HS-27A (cell line): Measurements from ENCODE around the gene CEP112.

Source experiments
- DNase-seq: peaks from one replicate; pipeline ENCODE4 v3.0.0-alpha.2; 2012; ENCODE audit warnings: low read depth, missing footprints

CEP112 gene

DNA sequence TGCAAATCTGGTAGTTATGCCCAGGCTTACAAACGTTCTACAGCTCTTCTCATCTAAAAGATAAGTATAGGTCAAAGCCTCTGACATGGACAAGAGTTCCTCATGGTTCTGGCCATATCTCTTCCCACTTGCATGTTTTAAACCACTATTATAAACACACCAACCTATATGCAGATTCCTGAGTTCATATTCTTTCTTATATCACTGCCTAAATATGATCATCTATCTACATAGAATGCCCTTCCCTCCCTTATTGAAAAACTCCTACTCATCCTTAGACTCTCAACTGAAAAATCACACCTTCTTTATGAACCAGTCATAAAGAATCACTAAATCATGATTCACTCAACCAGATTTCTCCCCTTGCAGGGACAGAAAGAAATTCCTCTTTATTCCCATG is 128.2 kb downstream of the CEP112 start:
- no peak for DNase-seq

DNA sequence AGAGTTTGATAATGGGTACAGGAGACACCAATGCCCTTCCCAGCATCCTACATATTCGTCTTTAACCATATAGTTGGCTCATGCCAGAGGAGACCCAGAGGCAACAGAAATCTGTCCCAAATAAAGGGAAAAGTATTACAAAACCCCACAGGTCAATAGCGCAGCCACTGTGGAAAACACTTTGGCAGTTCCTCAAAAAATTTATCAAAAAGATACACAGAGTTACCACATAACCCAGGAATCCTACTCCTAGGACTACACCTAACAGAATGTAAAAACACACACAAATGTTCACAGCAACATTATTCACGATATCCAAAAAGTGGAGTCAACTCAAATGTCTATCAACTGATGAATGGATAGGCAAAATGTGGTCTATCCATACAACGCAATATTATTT is 135.8 kb downstream of the CEP112 start:
- DNase-seq, result no peak

DNA sequence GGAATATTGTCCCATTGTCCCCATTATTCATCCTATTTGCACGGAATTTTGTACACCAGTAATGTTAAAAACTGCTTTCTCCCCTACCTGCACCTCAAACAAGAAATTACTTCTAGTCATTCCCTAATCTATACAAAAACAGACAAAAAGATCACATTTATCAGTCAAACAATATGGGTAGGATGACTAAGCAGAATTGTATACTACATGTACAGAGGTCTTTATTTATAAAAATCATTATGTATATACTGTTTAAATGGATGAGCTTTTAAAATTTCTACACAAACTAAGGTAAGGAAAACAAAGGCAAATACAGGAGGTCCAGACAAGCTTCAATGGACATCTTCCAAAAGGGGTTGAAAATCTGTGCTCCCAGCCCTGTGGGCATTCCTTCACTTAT is 137.7 kb downstream of the CEP112 start:
- DNase-seq, result no peak

DNA sequence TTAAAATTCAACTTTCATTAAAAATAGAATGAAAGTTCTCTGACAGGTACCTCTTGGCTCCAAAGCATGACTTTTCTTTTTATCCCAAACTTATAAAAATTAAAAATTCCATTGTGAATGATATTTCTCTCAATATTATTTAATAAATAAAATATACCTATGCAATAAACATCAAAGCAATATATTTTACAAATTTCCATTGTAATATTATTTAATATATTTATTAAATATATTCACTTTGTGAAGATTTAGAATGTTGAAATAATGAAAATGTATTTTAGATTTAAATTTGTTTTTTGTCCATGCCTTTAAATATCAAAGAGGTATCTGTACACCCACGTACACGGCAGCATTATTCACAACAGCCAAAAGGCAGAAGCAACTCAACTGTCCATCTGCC is 147.8 kb downstream of the CEP112 start:
- DNase-seq, result no peak

DNA sequence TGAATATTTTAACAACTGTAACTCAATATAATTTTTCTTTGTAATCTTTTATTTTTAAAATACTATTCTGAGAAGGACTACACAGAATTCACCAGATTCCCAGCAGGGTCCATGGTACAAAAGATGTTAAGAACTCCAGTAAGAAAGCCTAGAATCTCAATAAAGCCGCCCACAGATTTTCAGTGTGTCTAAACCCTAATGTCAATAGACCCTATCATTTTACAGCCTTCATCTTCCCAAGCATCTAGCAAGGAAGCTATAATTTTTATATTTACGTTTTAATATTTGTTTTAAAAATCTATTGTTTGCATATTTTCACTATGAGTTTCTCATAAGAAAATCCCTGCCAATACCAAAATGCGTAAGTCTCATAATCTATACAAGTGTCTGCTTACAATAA is 148.5 kb downstream of the CEP112 start:
- no peak for DNase-seq

DNA sequence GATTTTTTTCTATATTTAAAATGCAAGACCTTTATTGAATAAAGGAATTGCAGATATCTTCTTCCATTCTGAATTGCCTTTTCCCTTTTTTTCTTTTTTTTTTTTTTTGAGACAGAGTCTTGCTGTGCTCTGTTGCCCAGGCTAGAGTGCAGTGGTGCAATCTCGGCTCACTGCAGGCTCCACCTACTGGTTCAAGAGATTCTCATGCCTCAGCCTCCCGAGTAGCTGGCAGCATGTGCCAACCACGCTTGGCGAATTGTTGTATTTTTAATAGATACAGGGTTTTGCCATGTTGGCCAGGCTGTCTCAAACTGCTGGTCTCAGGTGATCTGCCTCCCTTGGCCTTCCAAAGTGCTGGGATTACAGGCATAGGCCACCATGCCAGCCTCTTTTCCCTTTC is 151.5 kb downstream of the CEP112 start:
- no peak for DNase-seq

DNA sequence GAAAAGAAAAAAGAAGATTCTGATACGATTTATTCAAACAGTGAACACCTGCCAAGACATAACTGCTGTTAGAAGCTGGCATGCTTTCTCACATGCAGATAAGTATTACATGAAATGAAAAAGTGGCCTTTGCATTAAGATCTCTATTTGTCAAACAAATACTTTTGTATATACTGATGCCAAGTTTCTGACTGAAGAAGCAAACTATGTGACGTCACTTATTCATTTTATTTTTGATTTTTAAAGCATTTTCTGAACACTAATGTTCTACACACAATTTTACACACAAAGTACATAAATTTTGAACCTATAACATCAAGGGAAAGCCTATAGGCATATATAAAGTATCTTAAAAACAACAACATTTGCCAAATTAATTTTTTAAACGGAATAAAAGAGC is 153.8 kb downstream of the CEP112 start:
- DNase-seq, result no peak

DNA sequence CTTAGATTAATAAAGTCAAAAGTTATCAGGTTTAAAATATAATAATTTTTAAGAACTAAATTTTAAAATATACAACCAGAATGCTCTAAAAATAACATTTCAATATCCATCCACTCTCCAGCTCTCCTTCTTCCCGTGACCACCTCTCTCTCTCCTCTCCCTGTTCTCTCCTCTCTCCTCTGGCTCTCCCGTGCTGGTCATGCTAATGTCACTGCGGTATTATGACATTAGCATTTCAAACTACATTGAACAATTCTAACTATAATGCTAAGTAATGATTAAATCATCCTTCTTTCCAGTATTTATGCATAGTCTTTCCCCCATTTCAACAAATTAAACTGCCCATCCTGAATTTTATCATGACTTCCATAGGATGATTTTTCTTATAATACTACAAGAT is 154.7 kb downstream of the CEP112 start:
- DNase-seq, result no peak

DNA sequence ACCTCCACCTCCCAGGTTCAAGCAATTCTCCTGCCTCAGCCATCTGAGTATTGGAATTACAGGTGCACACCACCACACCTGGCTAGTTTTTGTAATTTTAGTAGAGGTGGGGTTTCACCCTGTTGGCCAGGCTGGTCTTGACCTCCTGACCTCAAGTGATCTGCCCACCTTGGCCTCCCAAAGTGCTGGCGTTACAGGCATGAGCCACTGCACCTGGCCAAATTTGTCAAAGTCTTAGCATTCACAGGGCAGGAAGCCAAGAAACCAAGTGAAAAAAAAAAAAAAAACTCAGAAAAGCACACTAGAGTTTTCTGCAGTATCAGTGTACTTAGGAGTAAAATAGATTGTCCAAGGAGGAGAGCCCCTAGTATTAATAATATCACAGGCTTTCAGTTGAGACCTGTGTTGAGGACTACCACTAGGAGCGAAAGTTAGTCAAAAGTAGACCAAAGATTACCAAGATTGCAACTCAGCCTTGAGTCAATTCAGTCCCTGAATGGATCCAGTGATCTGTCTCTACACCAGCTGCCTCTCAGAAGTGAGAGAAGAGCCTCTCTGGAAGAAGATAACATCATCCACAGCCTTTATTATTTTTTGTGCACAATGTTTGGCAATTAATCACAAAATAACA is 159.7 kb downstream of the CEP112 start:
- no peak for DNase-seq

DNA sequence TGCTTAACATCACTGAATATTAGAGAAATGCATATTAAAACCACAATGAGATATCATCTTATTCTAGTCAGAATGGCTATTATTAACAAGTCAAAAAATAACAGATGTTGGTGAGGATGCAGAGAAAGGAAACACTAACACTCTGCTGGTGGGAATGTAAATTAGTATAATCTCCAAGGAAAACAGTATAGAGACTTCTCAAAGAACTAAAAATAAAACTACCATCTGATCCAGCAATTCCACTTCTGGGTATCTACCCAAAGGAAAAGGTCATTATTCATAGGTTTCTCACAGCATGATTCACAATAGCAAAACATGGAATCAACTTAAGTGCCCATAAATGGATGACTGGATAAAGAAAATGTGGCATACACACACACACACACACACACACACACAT is 166.4 kb downstream of the CEP112 start:
- DNase-seq, result no peak

DNA sequence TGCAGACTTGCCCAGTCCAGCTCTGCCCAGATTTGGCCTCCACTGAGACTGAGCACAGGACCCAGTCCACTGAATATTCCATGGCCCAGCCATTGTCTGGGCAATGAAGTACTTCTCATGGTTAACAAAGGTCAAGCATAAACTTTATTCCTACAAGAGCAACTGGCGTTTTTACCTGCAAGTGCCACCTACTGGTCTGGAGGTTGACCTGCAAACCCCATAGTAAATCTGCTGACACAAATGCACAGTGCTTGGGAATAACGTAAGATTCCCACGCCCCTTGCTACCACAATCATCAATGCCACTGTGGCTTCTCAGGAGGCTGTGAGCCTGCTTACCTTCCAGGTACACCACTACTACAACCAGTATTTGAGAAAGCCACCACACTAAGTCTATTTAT is 170.2 kb downstream of the CEP112 start:
- no peak for DNase-seq

DNA sequence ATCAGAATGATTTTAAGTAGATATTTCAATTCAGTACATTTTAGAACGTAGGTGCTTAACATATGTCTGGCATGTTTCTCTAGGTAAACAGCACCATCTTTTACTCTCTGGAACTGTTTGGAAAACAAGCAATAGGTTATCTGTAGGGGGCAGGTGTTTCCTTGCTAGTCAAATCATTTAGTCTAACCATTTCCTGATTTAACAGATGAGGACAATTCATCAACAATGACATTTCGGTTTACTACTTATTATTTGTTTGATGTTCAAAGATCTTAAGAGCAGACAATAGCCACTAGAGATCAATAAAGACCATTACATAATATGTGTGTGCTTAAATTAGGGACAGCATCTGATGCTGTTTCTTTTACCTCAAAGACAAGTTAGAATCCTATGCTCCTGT is 173.1 kb downstream of the CEP112 start:
- DNase-seq, result no peak

DNA sequence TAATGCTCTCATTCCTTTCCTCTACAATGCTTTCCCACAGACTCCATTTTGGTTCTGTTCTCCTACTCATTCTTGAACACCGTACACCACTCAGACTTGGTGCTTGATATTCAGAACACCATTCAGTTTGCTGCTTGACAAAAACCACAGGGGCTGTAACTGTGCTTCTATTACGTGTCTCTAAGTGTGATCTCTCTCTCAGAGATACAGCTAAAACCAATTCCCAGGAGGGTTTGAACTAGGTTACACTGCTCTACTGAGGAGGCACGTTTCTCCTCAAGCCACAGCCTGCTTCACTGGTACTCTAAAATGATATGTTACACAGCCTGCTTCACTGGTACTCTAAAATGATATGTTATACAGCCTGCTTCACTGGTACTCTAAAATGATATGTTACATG is 175.7 kb downstream of the CEP112 start:
- DNase-seq, result no peak

DNA sequence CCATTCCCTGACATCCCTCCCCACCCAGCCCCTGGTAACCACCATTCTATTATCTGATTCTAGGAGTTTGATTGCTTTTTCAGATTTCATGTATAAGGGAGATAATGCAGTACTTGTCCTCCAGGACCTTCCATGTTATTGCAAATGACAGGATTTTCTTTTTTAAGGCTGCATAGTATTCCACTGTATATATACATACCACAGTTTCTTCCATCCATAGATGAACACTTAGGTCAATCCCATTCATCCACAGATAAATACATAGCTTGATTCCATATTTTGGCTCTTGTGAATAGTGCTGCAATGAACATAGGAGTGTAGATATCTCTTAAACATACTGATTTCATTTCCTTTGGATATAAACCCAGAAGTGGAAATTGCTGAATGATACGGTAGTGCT is 183.3 kb downstream of the CEP112 start:
- DNase-seq, result no peak

DNA sequence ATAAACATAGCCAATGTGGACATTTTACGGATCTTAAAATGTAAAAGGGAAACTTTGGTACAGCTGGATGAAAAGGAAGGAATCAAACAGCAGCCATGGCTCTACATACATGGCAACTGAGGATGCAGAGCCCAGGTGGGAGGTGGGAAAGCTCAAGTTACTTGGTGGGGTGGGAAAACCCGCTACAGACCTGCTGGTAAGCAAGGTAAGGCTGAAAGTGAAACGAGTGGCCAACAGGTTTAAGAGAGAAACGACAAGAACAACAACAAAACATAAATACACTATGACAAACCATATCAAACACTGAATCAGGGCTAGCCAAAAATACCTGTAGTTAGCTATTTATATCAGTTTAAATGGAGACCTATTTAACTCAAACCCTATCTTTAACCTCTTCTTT is 185.3 kb downstream of the CEP112 start:
- DNase-seq, result no peak

DNA sequence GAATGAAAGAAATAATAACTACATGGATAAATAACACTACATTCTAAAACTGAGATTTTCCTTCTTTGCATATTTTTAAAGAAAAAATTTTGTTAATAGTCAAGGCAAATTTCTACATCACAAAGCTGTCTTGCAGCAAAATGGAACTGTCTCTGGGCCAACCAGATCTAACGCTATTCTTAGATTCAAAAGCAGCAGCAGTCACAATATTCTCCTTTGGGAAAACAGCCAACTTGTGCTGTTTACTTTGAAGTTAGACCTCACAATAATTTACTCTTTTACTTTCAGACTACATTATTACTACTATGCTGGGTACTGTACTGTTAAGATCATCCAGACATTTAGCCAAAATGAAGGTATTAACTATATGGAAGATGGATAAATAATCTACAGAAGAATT is 189.1 kb downstream of the CEP112 start:
- DNase-seq, result no peak

DNA sequence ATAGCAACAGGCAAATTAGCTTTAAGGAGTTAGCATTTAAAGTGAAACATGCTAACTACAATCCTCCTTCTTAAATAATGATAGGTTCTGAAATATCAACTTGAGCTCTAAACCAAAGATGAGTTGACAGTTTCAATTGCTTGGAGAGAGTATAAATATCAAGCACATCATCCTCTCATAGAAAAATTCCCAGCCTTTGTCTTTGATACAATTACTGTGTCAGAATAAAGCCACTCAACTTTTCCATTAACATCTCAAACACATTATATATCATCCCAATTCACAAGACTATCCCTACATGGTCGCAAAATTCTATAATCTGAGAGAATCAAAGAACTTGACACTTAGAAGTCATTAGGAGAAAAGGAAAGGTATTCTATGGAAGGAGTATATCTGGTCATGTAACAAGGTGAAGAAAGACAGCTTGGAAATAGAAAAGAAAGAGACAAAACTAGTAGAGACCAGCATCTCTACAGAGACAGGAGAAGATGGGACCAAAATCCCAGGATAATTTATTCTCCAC is 189.8 kb downstream of the CEP112 start:
- no peak for DNase-seq

DNA sequence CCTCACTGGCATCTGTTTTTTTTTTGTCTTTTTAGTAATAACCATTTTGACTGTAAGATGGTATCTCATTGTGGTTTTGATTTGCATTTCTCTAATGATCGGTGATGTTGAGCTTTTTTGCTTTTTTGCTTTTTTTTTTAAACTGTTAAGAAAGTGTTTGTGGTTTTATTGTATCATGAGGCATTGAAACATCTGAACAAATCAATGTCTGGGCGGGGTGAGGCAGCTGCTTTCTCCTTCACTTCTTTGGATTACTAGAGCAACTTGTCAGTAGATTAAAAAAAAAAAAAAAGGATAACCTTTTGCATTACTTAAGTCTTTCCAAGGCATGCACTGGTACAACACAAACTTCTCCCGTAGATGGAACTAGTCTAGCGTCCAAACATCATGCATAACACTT is 191.7 kb downstream of the CEP112 start:
- DNase-seq, result no peak

DNA sequence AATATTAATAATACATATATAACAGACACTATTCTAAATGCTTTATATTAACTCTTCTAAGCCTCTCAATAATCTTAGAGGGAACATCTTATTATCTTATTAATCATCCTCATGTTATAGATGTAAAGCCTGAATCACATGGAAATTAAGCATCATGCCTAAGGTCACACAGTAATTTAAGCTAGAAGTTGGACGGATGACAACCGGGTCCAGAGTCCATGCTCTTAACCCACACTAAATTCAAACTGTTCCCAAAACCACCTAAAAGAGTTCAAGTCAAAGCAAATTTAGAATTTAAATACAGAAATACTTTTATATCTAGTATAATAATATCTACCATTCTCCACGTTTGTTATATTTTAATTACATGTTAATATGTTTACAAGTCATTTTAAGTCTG is 193.3 kb downstream of the CEP112 start:
- DNase-seq, result no peak

DNA sequence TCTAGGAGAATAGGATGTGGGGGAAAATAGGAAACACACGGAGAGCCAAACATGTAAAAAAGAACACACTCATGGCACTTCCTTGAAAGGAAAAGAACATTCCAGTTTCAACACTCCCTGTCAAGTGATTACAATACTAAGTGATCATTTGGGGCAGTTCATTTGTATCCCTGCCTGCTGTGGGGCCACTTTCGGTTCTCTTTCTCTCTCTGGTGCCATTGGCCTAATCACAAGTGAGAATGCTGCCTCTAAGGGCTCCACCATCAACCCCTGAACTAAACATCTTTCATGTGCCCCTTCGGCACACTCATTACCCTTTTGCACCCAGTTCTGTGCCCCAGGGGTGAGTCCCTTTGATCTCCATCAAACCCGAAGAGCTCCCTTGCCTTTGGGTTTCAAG is 197.3 kb downstream of the CEP112 start:
- no peak for DNase-seq

DNA sequence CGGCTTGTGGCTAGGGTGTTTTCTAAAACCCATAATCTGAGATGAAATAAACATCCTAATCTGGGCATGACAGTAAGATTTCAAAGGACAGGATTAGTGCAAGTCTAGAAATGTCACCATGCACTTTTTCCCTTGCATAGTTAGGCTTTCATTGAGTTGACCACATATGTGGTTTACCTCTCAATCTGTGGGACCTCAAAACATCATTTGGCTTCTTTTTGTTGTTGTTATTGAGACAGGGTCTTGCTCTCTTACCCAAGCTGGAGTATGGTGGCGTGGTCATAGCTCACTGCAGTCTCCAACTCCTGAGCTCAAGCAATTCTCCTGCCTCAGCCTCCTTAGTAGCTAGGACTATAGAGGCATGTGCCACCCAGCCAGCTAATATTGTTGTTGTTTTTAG is 197.8 kb downstream of the CEP112 start:
- DNase-seq, result no peak

DNA sequence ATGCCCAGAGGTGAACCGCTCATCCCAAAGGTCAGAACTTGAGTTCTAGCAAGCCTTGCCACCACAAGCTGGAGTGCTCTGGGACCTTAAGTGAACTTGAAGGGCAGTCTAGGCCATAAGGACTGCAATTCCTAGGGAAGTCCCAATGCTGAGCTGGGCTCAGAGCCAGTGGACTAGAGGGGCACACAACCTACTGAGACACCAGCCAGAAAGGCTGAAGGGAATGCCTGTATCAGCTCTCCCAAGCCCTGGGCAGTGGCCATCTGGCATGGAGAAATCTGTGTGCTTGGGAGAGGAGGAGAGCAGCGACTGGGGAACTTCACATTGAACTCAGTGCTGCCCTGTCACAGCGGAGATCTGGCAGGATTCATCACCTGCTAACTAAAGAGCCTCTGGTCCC is 201.3 kb downstream of the CEP112 start:
- DNase-seq, result no peak

DNA sequence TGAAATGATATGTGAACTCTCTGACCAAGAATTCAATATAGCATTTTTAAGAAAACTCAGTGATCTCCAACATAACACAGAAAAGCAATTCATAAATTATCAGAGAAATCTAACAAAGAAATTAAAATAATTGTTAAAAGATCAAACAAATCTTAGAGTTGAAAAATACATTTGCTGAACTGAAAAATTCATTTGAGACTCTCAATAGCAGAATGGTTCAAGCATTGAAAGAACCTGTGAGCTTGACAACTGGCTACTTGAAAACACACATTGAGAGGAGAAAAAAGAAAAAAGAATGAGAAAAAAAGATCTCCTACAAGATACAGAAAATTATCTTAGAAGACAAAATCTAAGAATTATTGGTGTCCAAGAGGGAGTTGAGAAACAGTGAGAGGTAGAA is 203.5 kb downstream of the CEP112 start:
- DNase-seq, result no peak

DNA sequence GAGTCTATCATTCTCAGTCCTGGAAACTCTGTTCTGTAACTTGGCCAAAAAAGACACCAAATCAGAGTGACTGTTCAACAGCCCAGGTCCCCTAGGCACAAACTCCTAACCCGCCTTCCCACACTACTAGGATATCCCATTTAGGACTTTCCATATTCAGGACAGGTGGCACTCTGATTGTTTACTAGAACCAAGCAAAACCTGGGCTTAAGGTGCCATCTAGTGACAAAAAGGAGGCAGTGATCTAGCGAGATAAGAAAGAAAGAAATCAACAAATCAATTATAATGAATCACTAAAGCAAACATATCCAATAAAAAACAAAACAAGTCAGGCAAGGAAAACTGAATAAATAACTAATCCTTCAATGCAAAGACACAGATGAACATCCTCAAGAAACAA is 203.9 kb downstream of the CEP112 start:
- peak; percentile 2 for DNase-seq

DNA sequence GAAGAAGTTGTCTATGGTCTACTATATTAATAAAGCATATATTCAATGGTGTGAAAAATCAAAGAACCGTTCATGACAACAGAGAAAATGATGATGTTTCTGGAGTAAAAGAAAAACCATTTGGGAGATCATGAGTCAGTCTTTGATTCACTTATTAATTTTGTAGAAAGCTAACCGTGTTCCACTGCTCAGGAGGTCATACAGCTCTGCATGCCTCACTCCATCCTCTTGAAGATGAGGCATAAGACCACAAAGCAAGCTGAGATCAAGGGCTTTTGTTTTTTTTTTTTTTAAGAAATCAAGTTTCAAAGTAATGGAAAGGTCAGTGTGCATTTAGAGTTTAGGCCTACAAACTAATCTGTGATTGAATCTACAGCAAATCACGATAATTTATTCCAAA is 206.4 kb downstream of the CEP112 start:
- DNase-seq, result no peak
